Measurements from ENCODE around the gene MED12. TPM values are rescaled to one million over a fixed set of nuclear protein-coding genes. Genes with fewer than 3 reads are reported as not detected.

Gene MED12
- total RNA-seq, 1 donor from 2014 or later = 33.8 TPM

DNA sequence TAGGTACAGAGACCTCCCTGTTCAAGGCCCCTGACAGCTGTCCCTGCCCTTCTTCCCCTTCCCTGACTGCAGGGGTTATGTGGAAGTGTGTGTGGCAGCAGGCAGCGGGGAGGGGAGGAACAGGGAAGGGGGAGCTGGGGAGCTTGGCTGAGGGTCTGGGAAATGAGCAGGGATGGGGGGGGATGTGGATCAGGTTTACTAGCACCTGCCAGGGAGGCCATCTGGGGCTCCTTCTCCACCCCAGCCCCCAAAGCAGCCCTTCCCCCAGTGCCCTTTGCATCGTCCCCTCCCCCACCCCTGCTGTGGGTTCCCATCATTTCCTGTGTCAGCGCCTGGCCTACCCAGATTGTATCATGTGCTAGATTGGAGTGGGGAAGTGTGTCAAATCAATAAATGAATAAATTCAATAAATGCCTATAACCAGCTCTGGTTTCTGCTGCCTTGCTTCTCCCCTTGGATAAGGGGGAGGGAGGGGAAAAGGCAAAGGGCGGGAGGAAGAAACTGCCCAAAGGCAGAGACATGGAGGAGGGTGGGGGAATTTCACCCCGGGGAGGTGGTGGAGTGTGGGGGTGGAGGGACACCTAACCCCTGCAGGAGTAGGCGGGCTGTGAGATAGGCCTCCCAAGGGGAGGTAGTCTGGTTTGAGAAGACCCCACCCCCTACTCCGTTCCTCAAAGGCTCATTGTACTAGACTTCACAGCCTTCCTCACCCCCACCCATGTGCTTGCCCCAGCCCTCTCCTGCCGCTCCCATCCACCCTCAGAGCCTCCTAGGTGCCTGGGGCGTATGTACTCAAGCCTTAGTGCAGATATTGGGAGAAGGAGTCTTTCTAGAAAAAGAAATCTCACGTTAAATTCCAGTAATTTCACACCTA is 15.0 kb upstream of the MED12 start:
- no peak for FAIRE-seq
- Histone ChIP-seq H2AFZ (ENCODE audit: low read depth, low read length) (no peak overlapping the region), H3K36me3 (ENCODE audit: insufficient read depth, low read length) (no peaks in the 10 kb centered on the region), H3K4me2 (ENCODE audit: low read length) (no peak overlapping the region), H3K27me3 (ENCODE audit: insufficient read depth, low read length) (no peaks in the 10 kb centered on the region), H3K4me3 (ENCODE audit: insufficient read depth, low read depth, low read length) (no peak overlapping the region), H4K20me1 (ENCODE audit: insufficient read depth, low read length) (no peaks in the 10 kb centered on the region), H3K4me1 (ENCODE audit: insufficient read depth, low read length) (no peaks in the 10 kb centered on the region), H3K9ac (ENCODE audit: low read length) (no peak overlapping the region), H3K27ac (ENCODE audit: low read depth, low read length) (no peak overlapping the region), H3K9me3 (ENCODE audit: insufficient read depth, low read depth, low read length) (no peaks in the 10 kb centered on the region), H3K79me2 (ENCODE audit: insufficient read depth, low read length) (no peaks in the 10 kb centered on the region)
- TF ChIP-seq, protein P1, sequence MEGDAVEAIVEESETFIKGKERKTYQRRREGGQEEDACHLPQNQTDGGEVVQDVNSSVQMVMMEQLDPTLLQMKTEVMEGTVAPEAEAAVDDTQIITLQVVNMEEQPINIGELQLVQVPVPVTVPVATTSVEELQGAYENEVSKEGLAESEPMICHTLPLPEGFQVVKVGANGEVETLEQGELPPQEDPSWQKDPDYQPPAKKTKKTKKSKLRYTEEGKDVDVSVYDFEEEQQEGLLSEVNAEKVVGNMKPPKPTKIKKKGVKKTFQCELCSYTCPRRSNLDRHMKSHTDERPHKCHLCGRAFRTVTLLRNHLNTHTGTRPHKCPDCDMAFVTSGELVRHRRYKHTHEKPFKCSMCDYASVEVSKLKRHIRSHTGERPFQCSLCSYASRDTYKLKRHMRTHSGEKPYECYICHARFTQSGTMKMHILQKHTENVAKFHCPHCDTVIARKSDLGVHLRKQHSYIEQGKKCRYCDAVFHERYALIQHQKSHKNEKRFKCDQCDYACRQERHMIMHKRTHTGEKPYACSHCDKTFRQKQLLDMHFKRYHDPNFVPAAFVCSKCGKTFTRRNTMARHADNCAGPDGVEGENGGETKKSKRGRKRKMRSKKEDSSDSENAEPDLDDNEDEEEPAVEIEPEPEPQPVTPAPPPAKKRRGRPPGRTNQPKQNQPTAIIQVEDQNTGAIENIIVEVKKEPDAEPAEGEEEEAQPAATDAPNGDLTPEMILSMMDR (IDR thresholded peaks at IDR 0.05; ENCODE audit: insufficient read depth, low read depth, low read length) = no peak
- TF ChIP-seq EZH2 (IDR thresholded peaks at IDR 0.05; ENCODE audit: insufficient read depth, low read length) = no peak
- peak overlapping the region; percentile 83 for H3K27ac Mint-ChIP-seq (ENCODE audit: unreplicated experiment)
- H3K9me3 Mint-ChIP-seq (ENCODE audit: unreplicated experiment) = no peaks in the 10 kb centered on the region
- peaks cover 3% of the 10 kb centered on the region for H3K27me3 Mint-ChIP-seq (ENCODE audit: low read depth, unreplicated experiment)
- DNase-seq (ENCODE audit: low read depth) = no peak
- H3K36me3 Mint-ChIP-seq (ENCODE audit: low read depth, unreplicated experiment) = no peaks in the 10 kb centered on the region
- peaks cover 34% of the 10 kb centered on the region for H3K4me1 Mint-ChIP-seq (ENCODE audit: low read depth, unreplicated experiment)
- H3K4me3 Mint-ChIP-seq (ENCODE audit: unreplicated experiment) = peak overlapping the region; percentile 62

GRCh38 chrX:71105628-71106027 is 12.8 kb upstream of the MED12 start:
- Histone ChIP-seq H2AFZ (ENCODE audit: low read depth, low read length) (no peak overlapping the region), H4K20me1 (ENCODE audit: insufficient read depth, low read length) (no peaks in the 10 kb centered on the region), H3K27me3 (ENCODE audit: insufficient read depth, low read length) (no peaks in the 10 kb centered on the region), H3K9ac (ENCODE audit: low read length) (no peak overlapping the region), H3K36me3 (ENCODE audit: insufficient read depth, low read length) (no peaks in the 10 kb centered on the region), H3K4me3 (ENCODE audit: insufficient read depth, low read depth, low read length) (no peak overlapping the region), H3K4me2 (ENCODE audit: low read length) (no peak overlapping the region), H3K27ac (ENCODE audit: low read depth, low read length) (no peak overlapping the region), H3K79me2 (ENCODE audit: insufficient read depth, low read length) (no peaks in the 10 kb centered on the region), H3K4me1 (ENCODE audit: insufficient read depth, low read length) (no peaks in the 10 kb centered on the region), H3K9me3 (ENCODE audit: insufficient read depth, low read depth, low read length) (no peaks in the 10 kb centered on the region)
- H3K4me1 Mint-ChIP-seq (ENCODE audit: low read depth, unreplicated experiment) = peaks cover 34% of the 10 kb centered on the region
- no peak overlapping the region for H3K27ac Mint-ChIP-seq (ENCODE audit: unreplicated experiment)
- no peaks in the 10 kb centered on the region for H3K36me3 Mint-ChIP-seq (ENCODE audit: low read depth, unreplicated experiment)
- no peak overlapping the region for H3K4me3 Mint-ChIP-seq (ENCODE audit: unreplicated experiment)
- DNase-seq (ENCODE audit: low read depth) (no peak), FAIRE-seq (no peak)
- no peaks in the 10 kb centered on the region for H3K9me3 Mint-ChIP-seq (ENCODE audit: unreplicated experiment)
- TF ChIP-seq, protein P1 (IDR thresholded peaks at IDR 0.05; ENCODE audit: insufficient read depth, low read depth, low read length) = no peak
- TF ChIP-seq EZH2 (IDR thresholded peaks at IDR 0.05; ENCODE audit: insufficient read depth, low read length) = no peak
- no peaks in the 10 kb centered on the region for H3K27me3 Mint-ChIP-seq (ENCODE audit: low read depth, unreplicated experiment)

GRCh38 chrX:71106427-71106826 is 12.0 kb upstream of the MED12 start, which contains the start of gene CXorf65:
Gene CXorf65 (minus strand): TSS chrX:71106740. CDS start chrX:71106556, 184 bp downstream.
- Mint-ChIP-seq H3K4me1 (ENCODE audit: low read depth, unreplicated experiment) (peaks cover 34% of the 10 kb centered on the region), H3K9me3 (ENCODE audit: unreplicated experiment) (no peaks in the 10 kb centered on the region), H3K4me3 (ENCODE audit: unreplicated experiment) (no peak within 1 kb of the TSS), H3K27me3 (ENCODE audit: low read depth, unreplicated experiment) (peaks cover 2% of the 10 kb centered on the region), H3K36me3 (ENCODE audit: low read depth, unreplicated experiment) (no peaks in the 10 kb centered on the region), H3K27ac (ENCODE audit: unreplicated experiment) (no peak within 1 kb of the TSS)
- FAIRE-seq (no peak), DNase-seq (ENCODE audit: low read depth) (no peak)
- Histone ChIP-seq H3K9ac (ENCODE audit: low read length) (no peak within 1 kb of the TSS), H3K4me3 (ENCODE audit: insufficient read depth, low read depth, low read length) (no peak within 1 kb of the TSS), H3K9me3 (ENCODE audit: insufficient read depth, low read depth, low read length) (no peaks in the 10 kb centered on the region), H3K27ac (ENCODE audit: low read depth, low read length) (no peak within 1 kb of the TSS), H3K27me3 (ENCODE audit: insufficient read depth, low read length) (no peaks in the 10 kb centered on the region), H2AFZ (ENCODE audit: low read depth, low read length) (no peak within 1 kb of the TSS), H3K79me2 (ENCODE audit: insufficient read depth, low read length) (no peaks in the 10 kb centered on the region), H3K36me3 (ENCODE audit: insufficient read depth, low read length) (no peaks in the 10 kb centered on the region), H4K20me1 (ENCODE audit: insufficient read depth, low read length) (no peaks in the 10 kb centered on the region), H3K4me1 (ENCODE audit: insufficient read depth, low read length) (no peaks in the 10 kb centered on the region), H3K4me2 (ENCODE audit: low read length) (no peak within 1 kb of the TSS)
- TF ChIP-seq, protein P1 (IDR thresholded peaks at IDR 0.05; ENCODE audit: insufficient read depth, low read depth, low read length) = no peak
- no peak for TF ChIP-seq EZH2 (IDR thresholded peaks at IDR 0.05; ENCODE audit: insufficient read depth, low read length)

Measured in astrocyte (in vitro differentiated cells and primary cell).